Measurements from ENCODE around the gene IL17RC. TPM values are rescaled to one million over a fixed set of nuclear protein-coding genes. Genes with fewer than 3 reads are reported as not detected.

The IL17RC gene
- total and polyA plus RNA-seq, 4 donors = 20.5 to 39.8 (median 33.6) TPM

DNA sequence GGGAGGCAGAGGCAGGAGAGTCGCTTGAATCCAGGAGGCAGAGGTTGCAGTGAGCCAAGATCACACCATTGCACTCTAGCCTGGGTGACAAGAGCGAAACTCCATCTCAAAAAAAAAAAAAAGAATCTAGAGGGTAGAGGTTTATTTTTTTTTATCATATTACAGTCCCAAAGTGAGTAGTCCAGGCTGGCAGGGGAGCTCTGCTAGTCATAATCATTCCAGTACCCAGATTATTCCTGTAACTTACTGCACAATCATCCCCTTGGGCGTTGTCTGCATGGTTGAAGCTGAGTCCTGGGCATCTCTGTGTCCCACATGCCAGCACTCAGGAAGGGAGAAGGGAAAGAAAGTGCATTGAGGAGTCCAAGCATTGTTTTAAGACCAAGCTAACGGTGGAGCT, 25.3 kb downstream of the IL17RC start:
- 75 to 80% methylated on average over 4 of the region's 4 CpGs for WGBS, 2 donors
- no peak for ATAC-seq (ENCODE audit: insufficient read depth, low FRiP score)
- TF ChIP-seq CTCF (IDR thresholded peaks at IDR 0.05; ENCODE audit: control extremely low read depth, extremely low read depth) = no peak
- Histone ChIP-seq H3K27me3 (ENCODE audit: control insufficient read depth in 3 of 3, insufficient read depth in 3 of 3, low read length in 2 of 3) (no peaks in the 10 kb centered on the region), H3K9ac (ENCODE audit: insufficient read depth in 1 of 2, low read length in 2 of 2) (no peak overlapping the region), H3K9me3 (ENCODE audit: control insufficient read depth in 4 of 4, insufficient read depth in 3 of 4, low read length in 3 of 4) (no peaks in the 10 kb centered on the region), H3K4me1 (ENCODE audit: control insufficient read depth in 5 of 5, insufficient read depth in 5 of 5, low read length in 5 of 5) (peaks cover 0 to 6% (median 0%) of the 10 kb centered on the region in 5 donors), H3K36me3 (ENCODE audit: control insufficient read depth in 4 of 4, insufficient read depth in 4 of 4, low read length in 4 of 4) (peaks cover 0 to 28% (median 6%) of the 10 kb centered on the region in 4 donors), H3K4me3 (no peak overlapping the region), H3K27ac (ENCODE audit: low read depth in 1 of 2, low read length in 1 of 2) (no peak overlapping the region)
- DNase-seq = no peak

GRCh38 chr3:9942934-9943690, 26.2 kb downstream of the IL17RC start:
- no peak for TF ChIP-seq CTCF (IDR thresholded peaks at IDR 0.05; ENCODE audit: control extremely low read depth, extremely low read depth)
- 90 to 95% methylated on average over 11 of the region's 11 CpGs for WGBS, 2 donors
- peaks cover 0 to 11% (median 0%) of the 10 kb centered on the region in 5 donors for H3K4me1 ChIP-seq (ENCODE audit: control insufficient read depth in 5 of 5, insufficient read depth in 5 of 5, low read length in 5 of 5)
- H3K27me3 ChIP-seq (ENCODE audit: control insufficient read depth in 3 of 3, insufficient read depth in 3 of 3, low read length in 2 of 3) = no peaks in the 10 kb centered on the region
- no peaks in the 10 kb centered on the region for H3K9me3 ChIP-seq (ENCODE audit: control insufficient read depth in 4 of 4, insufficient read depth in 3 of 4, low read length in 3 of 4)
- no peak for DNase-seq
- no peak overlapping the region for H3K9ac ChIP-seq (ENCODE audit: insufficient read depth in 1 of 2, low read length in 2 of 2)
- H3K36me3 ChIP-seq (ENCODE audit: control insufficient read depth in 4 of 4, insufficient read depth in 4 of 4, low read length in 4 of 4) = peaks cover 0 to 21% (median 4%) of the 10 kb centered on the region in 4 donors
- ATAC-seq (ENCODE audit: insufficient read depth, low FRiP score) = no peak
- no peak overlapping the region for H3K4me3 ChIP-seq
- H3K27ac ChIP-seq (ENCODE audit: low read depth in 1 of 2, low read length in 1 of 2) = no peak overlapping the region

GRCh38 chr3:9944271-9944670, 27.4 kb downstream of the IL17RC start:
- WGBS, 2 donors = 95 to 97% methylated on average over 11 of the region's 11 CpGs
- H3K36me3 ChIP-seq (ENCODE audit: control insufficient read depth in 4 of 4, insufficient read depth in 4 of 4, low read length in 4 of 4) = peaks cover 0 to 20% (median 4%) of the 10 kb centered on the region in 4 donors
- no peak for ATAC-seq (ENCODE audit: insufficient read depth, low FRiP score)
- no peak overlapping the region for H3K27ac ChIP-seq (ENCODE audit: low read depth in 1 of 2, low read length in 1 of 2)
- TF ChIP-seq CTCF (IDR thresholded peaks at IDR 0.05; ENCODE audit: control extremely low read depth, extremely low read depth) = no peak
- H3K9ac ChIP-seq (ENCODE audit: insufficient read depth in 1 of 2, low read length in 2 of 2) = no peak overlapping the region
- DNase-seq = no peak
- peaks cover 0 to 11% (median 0%) of the 10 kb centered on the region in 5 donors for H3K4me1 ChIP-seq (ENCODE audit: control insufficient read depth in 5 of 5, insufficient read depth in 5 of 5, low read length in 5 of 5)
- no peaks in the 10 kb centered on the region for H3K27me3 ChIP-seq (ENCODE audit: control insufficient read depth in 3 of 3, insufficient read depth in 3 of 3, low read length in 2 of 3)
- H3K4me3 ChIP-seq = no peak overlapping the region
- H3K9me3 ChIP-seq (ENCODE audit: control insufficient read depth in 4 of 4, insufficient read depth in 3 of 4, low read length in 3 of 4) = no peaks in the 10 kb centered on the region

Data from lung (tissue), 12 donors.